ENCODE results near the gene GPER1. TPM values are rescaled to one million over a fixed set of nuclear protein-coding genes. Genes with fewer than 3 reads are reported as not detected.

Gene GPER1
- total and polyA plus RNA-seq, 4 donors = 2.9 to 23.1 (median 7.4) TPM

- Histone ChIP-seq H3K4me1 (ENCODE audit: control insufficient read depth in 4 of 4, insufficient read depth in 4 of 4, low read length in 3 of 4) (no peaks in the 10 kb centered on the region), H3K4me3 (ENCODE audit: low read depth in 1 of 3, low read length in 3 of 3) (no peak overlapping the region), H3K9me3 (ENCODE audit: control insufficient read depth in 4 of 4, low read length in 3 of 4) (no peaks in the 10 kb centered on the region), H3K36me3 (ENCODE audit: control insufficient read depth in 4 of 4, insufficient read depth in 3 of 4, low read depth in 1 of 4, low read length in 3 of 4) (no peaks in the 10 kb centered on the region), H3K27me3 (ENCODE audit: control insufficient read depth in 4 of 4, insufficient read depth in 4 of 4, low read length in 3 of 4) (no peaks in the 10 kb centered on the region), H3K9ac (ENCODE audit: low read depth in 1 of 2, low read length in 2 of 2) (no peak overlapping the region), H3K27ac (ENCODE audit: low read depth in 1 of 2, low read length in 2 of 2) (no peak overlapping the region)
- TF ChIP-seq NR2F2 (IDR thresholded peaks at IDR 0.05) = no peak
- TF ChIP-seq ATF3 (IDR thresholded peaks at IDR 0.05) = no peak
- TF ChIP-seq, protein P1, sequence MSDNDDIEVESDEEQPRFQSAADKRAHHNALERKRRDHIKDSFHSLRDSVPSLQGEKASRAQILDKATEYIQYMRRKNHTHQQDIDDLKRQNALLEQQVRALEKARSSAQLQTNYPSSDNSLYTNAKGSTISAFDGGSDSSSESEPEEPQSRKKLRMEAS (IDR thresholded peaks at IDR 0.05) = no peak
- DNase-seq (ENCODE audit: low spot score) = no peak
- whole genome bisulfite sequencing = 97% methylated on average over 28 of the region's 28 CpGs
Measured at GRCh38 chr7:1110358-1110757, 22.4 kb downstream of the GPER1 start.

GRCh38 chr7:1111156-1111555, 23.2 kb downstream of the GPER1 start:
- Histone ChIP-seq H3K9ac (ENCODE audit: low read depth in 1 of 2, low read length in 2 of 2) (no peak overlapping the region), H3K9me3 (ENCODE audit: control insufficient read depth in 4 of 4, low read length in 3 of 4) (no peaks in the 10 kb centered on the region), H3K36me3 (ENCODE audit: control insufficient read depth in 4 of 4, insufficient read depth in 3 of 4, low read depth in 1 of 4, low read length in 3 of 4) (no peaks in the 10 kb centered on the region), H3K4me3 (ENCODE audit: low read depth in 1 of 3, low read length in 3 of 3) (no peak overlapping the region), H3K4me1 (ENCODE audit: control insufficient read depth in 4 of 4, insufficient read depth in 4 of 4, low read length in 3 of 4) (no peaks in the 10 kb centered on the region), H3K27ac (ENCODE audit: low read depth in 1 of 2, low read length in 2 of 2) (no peak overlapping the region), H3K27me3 (ENCODE audit: control insufficient read depth in 4 of 4, insufficient read depth in 4 of 4, low read length in 3 of 4) (no peaks in the 10 kb centered on the region)
- TF ChIP-seq RXRA (IDR thresholded peaks at IDR 0.05) (no peak), EGR1 (IDR thresholded peaks at IDR 0.05; ENCODE audit: low read depth in 2 of 2) (no peak)
- DNase-seq (ENCODE audit: low spot score) = no peak
- WGBS = 95% methylated on average over 3 of the region's 3 CpGs

DNA sequence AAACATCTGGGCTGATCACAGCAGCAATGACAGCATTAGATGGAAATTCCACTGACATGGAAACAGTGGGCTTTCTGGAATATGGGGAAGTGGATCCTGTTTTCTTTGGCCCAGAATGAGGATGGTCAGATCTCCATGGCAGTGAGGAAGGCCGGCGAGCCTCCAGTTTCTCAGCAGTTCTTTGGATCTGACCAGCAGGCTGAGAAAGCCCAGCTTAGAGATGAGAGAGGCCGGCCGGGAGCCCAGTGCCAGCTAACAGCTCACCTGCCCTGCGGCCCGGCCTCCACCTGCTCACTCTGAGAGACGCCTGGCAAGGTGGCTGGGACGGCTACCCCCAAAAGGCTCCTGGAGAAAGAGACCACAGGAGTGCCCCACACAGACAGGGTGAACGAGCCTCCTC, 24.2 kb downstream of the GPER1 start:
- DNase-seq (ENCODE audit: low spot score) = no peak
- no peak overlapping the region for H3K27ac ChIP-seq (ENCODE audit: low read depth in 1 of 2, low read length in 2 of 2)
- 95% methylated on average over 9 of the region's 9 CpGs for WGBS
- TF ChIP-seq SP1 (IDR thresholded peaks at IDR 0.05) (no peak), HNF4A (conservative IDR thresholded peaks at IDR 0.05) (no peak), CTCF (IDR thresholded peaks at IDR 0.05; ENCODE audit: low read depth, low read length, missing input control) (no peak), ZBTB33 (IDR thresholded peaks at IDR 0.05) (no peak), RXRA (IDR thresholded peaks at IDR 0.05) (no peak), EGR1 (IDR thresholded peaks at IDR 0.05; ENCODE audit: low read depth in 2 of 2) (no peak), TAF1 (conservative IDR thresholded peaks at IDR 0.05) (no peak)
- TF ChIP-seq, protein P1 (IDR thresholded peaks at IDR 0.05) = no peak
- no peak overlapping the region for H3K4me3 ChIP-seq (ENCODE audit: low read depth in 1 of 3, low read length in 3 of 3)
- H3K4me1 ChIP-seq (ENCODE audit: control insufficient read depth in 4 of 4, insufficient read depth in 4 of 4, low read length in 3 of 4) = no peaks in the 10 kb centered on the region
- H3K9ac ChIP-seq (ENCODE audit: low read depth in 1 of 2, low read length in 2 of 2) = no peak overlapping the region
- H3K9me3 ChIP-seq (ENCODE audit: control insufficient read depth in 4 of 4, low read length in 3 of 4) = no peaks in the 10 kb centered on the region
- H3K36me3 ChIP-seq (ENCODE audit: control insufficient read depth in 4 of 4, insufficient read depth in 3 of 4, low read depth in 1 of 4, low read length in 3 of 4) = no peaks in the 10 kb centered on the region
- H3K27me3 ChIP-seq (ENCODE audit: control insufficient read depth in 4 of 4, insufficient read depth in 4 of 4, low read length in 3 of 4) = no peaks in the 10 kb centered on the region
